NCI-H2029 treated with DMSO at 0.1 percent for 48 hours (cell line): ENCODE measurements around the gene SVIL.
"Not testable (repeated sequence)": the region's sequence is repeated elsewhere in the genome, so short reads cannot be mapped to it uniquely, and the experiment has no call there.

Experiments used
- DNase-seq: peaks from one replicate; lab custom pipeline; 2025; lab: John Stamatoyannopoulos, UW

SVIL gene

GRCh38 chr10:29648983-29649268 lies 14.2 kb upstream of the SVIL start:
- DNase-seq, result no peak

DNA sequence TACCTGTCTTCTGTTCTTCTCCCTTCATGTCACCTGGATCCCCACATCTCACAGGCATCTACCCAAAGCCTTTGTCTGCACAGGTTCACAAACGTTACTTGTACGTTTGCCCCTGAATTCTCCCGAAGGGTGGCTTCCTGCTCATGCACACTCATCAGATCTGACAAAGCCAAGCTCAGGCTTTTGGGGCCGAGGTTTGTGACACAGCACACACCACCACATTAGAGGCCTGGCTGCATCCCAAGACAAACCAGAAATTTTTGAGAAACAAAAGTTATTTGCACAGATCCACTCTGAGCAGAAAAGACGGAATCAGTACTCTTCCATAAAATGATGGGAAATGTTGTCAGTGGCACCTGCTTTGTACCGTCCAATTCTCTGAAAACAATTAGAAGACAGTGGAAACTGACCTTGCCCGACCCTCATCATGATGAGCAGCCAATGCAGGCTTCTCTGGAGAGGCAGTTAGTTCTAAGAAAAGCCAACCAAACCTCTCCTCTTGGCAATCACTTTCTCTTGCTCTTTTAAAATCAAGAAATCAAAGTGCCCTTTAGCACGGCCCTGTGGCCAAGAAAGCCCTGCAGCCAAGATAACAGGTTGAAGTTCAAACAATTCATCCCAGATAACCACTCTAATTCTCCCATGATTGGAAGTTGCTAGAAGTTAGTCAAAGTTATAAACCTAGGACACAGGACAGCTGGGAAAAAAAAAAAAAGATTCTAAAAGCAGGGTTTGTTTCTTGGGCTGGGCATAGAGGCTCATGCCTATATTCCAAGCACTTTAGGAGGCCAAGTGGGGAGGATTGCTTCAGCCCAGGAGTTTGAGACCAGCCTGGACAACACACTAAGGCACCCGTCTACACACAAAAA lies 13.6 kb upstream of the SVIL start:
- no peak for DNase-seq

DNA sequence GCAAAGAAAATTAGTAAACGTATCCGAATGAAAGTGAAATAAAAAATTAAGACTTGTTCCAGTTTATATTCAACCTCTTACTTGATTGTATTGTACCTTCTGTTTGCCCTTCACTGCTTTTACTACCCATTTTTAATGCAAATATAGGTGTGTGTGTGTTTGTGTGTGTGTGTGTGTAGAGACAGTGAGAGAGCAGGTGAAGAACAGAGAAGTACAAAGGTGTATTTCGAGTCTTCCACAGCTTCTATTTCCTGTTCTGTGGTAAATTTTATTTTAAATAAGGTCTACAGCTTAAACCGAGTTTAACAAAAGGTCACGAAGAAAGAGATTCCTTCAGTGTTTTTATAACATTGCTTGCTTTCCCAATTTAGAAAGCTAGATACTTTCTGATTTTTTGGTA lies 12.7 kb upstream of the SVIL start:
- no peak for DNase-seq

GRCh38 chr10:29646960-29647461 lies 12.2 kb upstream of the SVIL start:
- no peak for DNase-seq

DNA sequence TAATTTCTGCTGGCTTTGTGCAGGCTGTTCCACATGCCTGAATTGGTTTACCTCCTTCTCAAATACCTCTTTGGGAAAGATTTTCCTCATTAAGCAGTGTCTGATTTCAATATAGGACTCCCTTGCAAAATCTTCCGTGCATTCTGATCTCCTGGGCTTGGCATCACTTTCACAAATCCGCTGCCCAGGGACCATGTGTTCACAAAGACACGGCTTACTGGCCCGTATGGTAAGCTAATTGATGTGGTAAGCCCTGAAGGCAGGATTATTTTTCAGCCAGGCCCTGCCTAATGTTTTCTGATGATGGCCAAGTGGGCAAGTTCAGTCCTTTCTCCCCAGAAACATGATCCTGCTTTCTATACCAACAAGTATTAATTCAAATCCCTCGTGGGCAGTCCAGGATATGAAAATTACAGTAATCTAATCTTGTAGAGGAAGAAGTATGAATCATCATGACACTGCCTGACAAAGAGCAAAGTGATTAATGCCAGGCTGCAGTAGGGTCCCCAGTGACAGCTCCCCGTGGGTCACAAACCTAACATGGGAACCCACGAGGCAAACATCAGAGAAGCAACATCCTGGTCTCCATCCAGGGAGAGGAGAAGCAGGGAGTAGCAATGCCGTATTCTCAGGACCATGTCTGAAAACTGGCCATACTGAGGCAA lies 11.6 kb upstream of the SVIL start:
- no peak for DNase-seq

- no peak for DNase-seq
Observed at GRCh38 chr10:29643771-29644501, 9.2 kb upstream of the SVIL start.

- no peak for DNase-seq
Observed at GRCh38 chr10:29642990-29643389, 8.2 kb upstream of the SVIL start.

DNA sequence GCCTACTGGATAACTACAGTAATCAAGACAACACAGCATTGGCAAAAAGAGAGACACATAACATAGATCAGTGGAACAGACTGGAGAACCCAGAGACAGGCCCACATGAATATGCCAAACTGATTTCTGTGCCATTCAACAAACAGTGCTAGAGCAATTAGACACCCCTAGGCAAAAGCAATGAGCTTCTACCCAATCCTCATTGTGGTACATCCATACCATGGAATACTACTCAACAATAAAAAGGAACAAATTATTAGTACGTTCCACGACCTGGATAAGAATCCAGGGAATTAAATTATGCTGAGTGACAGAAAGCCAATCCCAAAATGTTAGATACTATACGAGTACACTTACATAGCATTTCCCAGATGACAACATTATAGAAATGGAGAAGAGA lies 2.8 kb upstream of the SVIL start:
- no peak for DNase-seq

DNA sequence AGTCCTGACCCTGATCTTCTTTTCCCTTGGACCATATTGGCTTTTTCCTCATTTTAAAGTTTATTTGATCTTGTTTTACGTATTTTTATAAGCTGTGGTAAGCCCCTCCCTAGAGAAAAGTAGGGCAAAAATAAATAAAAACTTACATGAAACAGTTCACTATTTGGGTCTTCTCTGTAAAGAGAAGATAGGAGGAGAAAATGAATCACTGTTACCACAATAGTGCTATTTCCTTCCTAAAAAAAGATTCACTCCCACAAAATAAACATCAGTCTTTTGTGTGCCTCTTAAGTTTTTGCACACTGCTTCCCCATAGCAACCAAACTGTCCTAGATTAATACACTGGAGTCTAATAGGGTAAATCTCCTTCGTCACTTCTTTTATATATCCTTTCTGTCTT lies 1.4 kb upstream of the SVIL start:
- no peak for DNase-seq

- DNase-seq, result no peak
Observed at GRCh38 chr10:29635711-29636144, 957 bp upstream of the SVIL start.

DNA sequence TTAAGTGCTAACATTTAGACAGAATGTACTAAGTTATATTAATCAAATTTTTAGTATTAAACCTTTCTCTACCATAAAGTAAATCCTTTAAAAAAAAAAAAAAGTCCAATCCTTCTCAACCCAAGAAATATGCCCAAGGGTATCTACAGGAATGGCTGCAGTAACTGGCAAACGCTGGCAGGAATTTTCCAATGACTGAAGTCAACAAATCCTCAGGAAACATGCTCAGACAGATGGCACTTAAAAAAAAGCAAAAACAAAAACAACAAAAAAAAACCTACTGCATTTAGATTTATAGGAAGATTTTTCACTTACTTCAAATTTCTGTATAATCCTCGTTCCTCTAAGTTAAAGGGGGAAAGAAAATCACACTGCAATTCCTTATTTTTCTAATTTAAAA lies 666 bp downstream of the SVIL start:
- no peak for DNase-seq

- no peak for DNase-seq
Observed at GRCh38 chr10:29631049-29631339, 3.8 kb downstream of the SVIL start.

- no peak for DNase-seq
Observed at GRCh38 chr10:29630205-29631048, 4.3 kb downstream of the SVIL start.

DNA sequence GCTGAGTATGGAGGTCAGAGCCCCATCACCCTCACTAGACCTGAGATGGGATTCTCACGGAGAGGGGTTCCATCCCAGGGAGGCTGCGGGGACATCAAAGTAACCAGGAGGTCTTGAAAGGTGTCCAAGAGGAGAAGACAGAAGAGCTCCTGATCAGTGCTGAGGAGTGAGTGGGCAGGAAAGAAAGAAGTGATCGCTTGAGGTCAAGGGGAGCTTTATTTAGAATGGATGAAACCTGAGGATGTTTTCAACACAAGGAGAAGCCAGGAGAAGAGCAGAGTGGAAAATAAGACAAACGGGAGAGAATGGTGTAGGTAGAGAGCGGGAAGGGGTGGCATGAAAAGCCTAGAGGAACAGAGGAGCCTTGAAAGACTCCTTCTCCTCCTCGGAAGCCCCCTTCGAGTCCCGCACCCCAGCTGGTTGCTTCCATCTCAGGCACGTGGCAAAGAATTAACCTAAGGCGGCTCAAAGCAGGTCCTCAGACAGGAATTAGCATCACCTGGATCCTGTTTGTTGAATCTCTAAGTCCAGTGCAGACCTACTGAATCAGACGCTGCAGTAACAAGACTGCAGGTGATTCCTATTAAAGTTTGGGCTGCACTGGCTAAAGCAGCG lies 5.8 kb downstream of the SVIL start:
- no peak for DNase-seq

GRCh38 chr10:29628311-29628710 lies 6.5 kb downstream of the SVIL start:
- no peak for DNase-seq

DNA sequence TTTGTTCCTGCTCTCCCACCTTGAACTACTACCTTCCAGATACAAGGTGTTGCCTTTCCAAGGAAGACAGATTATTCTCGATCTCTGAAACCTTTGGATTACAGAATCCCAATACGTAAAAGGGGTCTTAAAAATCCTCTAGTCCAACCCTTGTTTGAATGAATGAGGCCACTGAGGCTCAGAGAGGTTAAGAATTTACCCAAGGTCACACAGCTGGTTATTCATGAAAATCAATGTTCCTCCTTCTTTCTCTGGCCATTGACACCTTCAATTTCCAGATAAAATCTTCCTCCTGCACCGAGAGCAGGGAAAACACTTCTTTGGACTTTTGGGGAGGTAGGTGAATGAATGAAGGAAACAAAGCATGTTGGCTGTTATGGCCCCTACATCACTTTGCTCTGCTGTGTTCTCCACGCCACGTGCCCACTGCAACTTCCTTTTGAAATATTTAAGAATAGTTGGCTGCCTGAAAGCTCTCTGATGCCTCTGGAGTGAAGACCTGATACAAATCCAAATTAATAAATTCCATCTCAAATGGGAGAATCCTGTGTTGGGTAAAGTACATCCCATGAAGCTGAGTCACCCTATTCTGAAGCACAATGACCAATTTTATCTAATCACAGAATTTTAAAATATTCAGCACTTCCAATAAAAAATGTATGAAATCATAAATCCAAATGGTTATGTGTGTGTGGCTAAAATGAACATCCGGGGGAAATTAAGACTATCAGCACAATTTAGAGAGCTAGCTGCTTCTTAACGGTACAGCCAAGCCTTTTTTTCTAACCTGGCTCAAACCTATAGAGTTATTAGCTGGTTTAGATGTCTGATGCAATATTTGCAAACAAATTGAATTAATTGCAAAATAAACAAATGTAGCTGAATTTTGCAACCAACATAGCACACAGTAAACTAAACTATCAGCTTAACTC lies 7.3 kb downstream of the SVIL start:
- no peak for DNase-seq

- DNase-seq, result not testable (repeated sequence)
Observed at GRCh38 chr10:29624357-29624756, 10.4 kb downstream of the SVIL start.

GRCh38 chr10:29623797-29624196 lies 11.0 kb downstream of the SVIL start:
- DNase-seq, result no peak

DNA sequence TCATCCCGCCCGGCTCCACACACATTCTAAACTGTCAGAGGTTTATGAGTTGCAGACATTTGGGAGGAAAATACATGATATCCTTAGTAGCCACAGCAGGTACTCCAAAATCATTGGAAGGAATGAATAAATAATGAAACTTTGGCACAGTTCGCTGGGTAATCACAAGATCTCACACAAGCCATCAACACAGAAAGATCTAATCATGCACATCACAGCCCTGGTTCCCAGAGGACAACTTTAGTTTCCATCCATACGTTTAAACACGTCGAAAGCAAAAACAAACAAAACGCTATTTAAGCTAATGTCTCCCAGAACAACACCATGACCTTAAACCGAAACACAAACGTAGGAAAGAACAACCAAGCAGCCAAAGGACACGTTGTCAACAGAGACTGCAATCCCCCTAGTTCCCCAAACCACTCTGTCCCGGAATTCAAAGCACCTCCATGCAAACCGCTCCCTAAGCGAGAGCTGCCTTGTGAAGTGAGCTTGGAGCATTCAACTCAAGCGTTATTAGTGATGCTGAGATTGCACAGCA lies 12.3 kb downstream of the SVIL start:
- no peak for DNase-seq

DNA sequence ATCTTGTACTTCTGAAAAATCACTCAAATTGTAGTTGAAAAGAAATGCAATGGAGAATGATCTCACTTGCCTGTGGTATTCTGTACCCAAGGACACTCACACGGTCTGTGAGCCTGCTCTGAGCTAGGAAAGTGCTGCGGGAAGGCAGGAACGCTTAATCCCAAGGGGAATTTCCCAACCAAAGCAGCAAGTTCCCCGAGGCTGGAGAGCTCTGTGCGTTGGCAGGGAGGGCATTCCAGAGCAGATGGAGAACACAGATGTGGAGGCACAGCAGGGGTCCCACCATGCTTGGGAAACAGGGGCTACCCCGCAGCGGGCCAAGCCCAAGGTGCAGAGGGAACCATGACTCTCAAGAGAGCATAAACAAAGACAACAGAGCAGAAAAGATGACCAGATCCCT lies 13.6 kb downstream of the SVIL start:
- DNase-seq, result no peak
